Stimulated activated naive B cell treated with anti-CD40 and anti-IgM and Interleukin-4, amounts not matched to agents 10 μg/mL and 1 μg/mL and 100 μg/mL, for 72 hours (primary cell): ENCODE measurements around the gene LRRC51.
"Not testable (repeated sequence)": the region's sequence is repeated elsewhere in the genome, so short reads cannot be mapped to it uniquely, and the experiment has no call there.

ENCODE experiments used
- ATAC-seq, 2 donors: fragments of 150-1000 bp; cut with Tn5 transposase; replicated peaks; 2 replicates each; pipeline ENCODE4 v1.10.0; 2021; ENCODE audit warnings: moderate library complexity in 1 of 2
- DNase-seq: peaks from one replicate; pipeline ENCODE4 v3.0.0; 2021
- H3K27ac Mint-ChIP-seq: one replicate; pipeline ENCODE4 v1.8.0; 2022; ENCODE audit warnings: mild to moderate bottlenecking, mixed read lengths
- H3K27me3 Mint-ChIP-seq, 2 donors: one replicate each; pipeline ENCODE4 v1.8.0; 2022; ENCODE audit warnings: mixed read lengths in 2 of 2
- H3K36me3 Mint-ChIP-seq, 2 donors: one replicate each; pipeline ENCODE4 v1.8.0; 2022; ENCODE audit warnings: mixed read lengths in 2 of 2, mild to moderate bottlenecking in 1 of 2
- H3K4me1 Mint-ChIP-seq, 2 donors: one replicate each; pipeline ENCODE4 v1.8.0; 2022; ENCODE audit warnings: mixed read lengths in 2 of 2, mild to moderate bottlenecking in 1 of 2
- H3K4me3 Mint-ChIP-seq, 2 donors: one replicate each; pipeline ENCODE4 v1.8.0; 2022; ENCODE audit warnings: mild to moderate bottlenecking in 2 of 2, mixed read lengths in 2 of 2, moderate library complexity in 1 of 2
- H3K9me3 Mint-ChIP-seq, 2 donors: one replicate each; pipeline ENCODE4 v1.8.0; 2022; ENCODE audit warnings: mixed read lengths in 2 of 2, mild to moderate bottlenecking in 1 of 2

Gene LRRC51

GRCh38 chr11:72127923-72128322 lies 47.3 kb downstream of the LRRC51 start:
- Mint-ChIP-seq H3K4me3 (no peak overlapping the region), H3K9me3 (peaks cover 16 to 18% of the 10 kb centered on the region in 2 donors), H3K27ac (no peak overlapping the region), H3K27me3 (peaks cover 21 to 30% of the 10 kb centered on the region in 2 donors), H3K36me3 (peaks cover 8 to 14% of the 10 kb centered on the region in 2 donors), H3K4me1 (no peaks in the 10 kb centered on the region)
- ATAC-seq = no peak
- DNase-seq = no peak

- no peak overlapping the region for H3K4me3 Mint-ChIP-seq
- H3K4me1 Mint-ChIP-seq = peaks cover 2 to 5% of the 10 kb centered on the region in 2 donors
- ATAC-seq (no peak), DNase-seq (no peak)
- H3K9me3 Mint-ChIP-seq = peaks cover 14 to 18% of the 10 kb centered on the region in 2 donors
- peaks cover 8 to 11% of the 10 kb centered on the region in 2 donors for H3K36me3 Mint-ChIP-seq
- peaks cover 23 to 26% of the 10 kb centered on the region in 2 donors for H3K27me3 Mint-ChIP-seq
- H3K27ac Mint-ChIP-seq = no peak overlapping the region
Measured at GRCh38 chr11:72129381-72129780, 48.7 kb downstream of the LRRC51 start.

GRCh38 chr11:72132646-72133045 lies 52.0 kb downstream of the LRRC51 start:
- no peak for DNase-seq
- no peak overlapping the region for H3K27ac Mint-ChIP-seq
- H3K4me1 Mint-ChIP-seq = peaks cover 5 to 15% of the 10 kb centered on the region in 2 donors
- no peak for ATAC-seq
- no peak overlapping the region for H3K4me3 Mint-ChIP-seq
- peaks cover 23 to 31% of the 10 kb centered on the region in 2 donors for H3K27me3 Mint-ChIP-seq
- H3K9me3 Mint-ChIP-seq = peaks cover 10 to 14% of the 10 kb centered on the region in 2 donors
- peaks cover 8 to 11% of the 10 kb centered on the region in 2 donors for H3K36me3 Mint-ChIP-seq

- peak within 1 kb of the TSS; percentile 44 for H3K27ac Mint-ChIP-seq
- not testable (repeated sequence) for H3K9me3 Mint-ChIP-seq
Measured at GRCh38 chr11:72135473-72135872, 54.8 kb downstream of the LRRC51 start, which contains the start of gene FOLR3. TSS of gene FOLR3 (plus strand) at chr11:72135725. CDS start at chr11:72135953, 228 bp downstream.

GRCh38 chr11:72135891-72136683 lies 55.4 kb downstream of the LRRC51 start:
- peaks cover 5 to 15% of the 10 kb centered on the region in 2 donors for H3K4me1 Mint-ChIP-seq
- no peak for DNase-seq
- ATAC-seq = no peak
- no peaks in the 10 kb centered on the region for H3K36me3 Mint-ChIP-seq
- H3K4me3 Mint-ChIP-seq = no peak overlapping the region
- H3K27ac Mint-ChIP-seq = no peak overlapping the region
- H3K9me3 Mint-ChIP-seq = no peaks in the 10 kb centered on the region
- H3K27me3 Mint-ChIP-seq = peaks cover 16 to 27% of the 10 kb centered on the region in 2 donors

More at GRCh38 chr11:72135473-72135872, 54.8 kb downstream of the LRRC51 start, which contains the start of gene FOLR3:
- DNase-seq, H3K36me3 Mint-ChIP-seq, ATAC-seq, H3K4me3 Mint-ChIP-seq: not testable (repeated sequence)
- Mint-ChIP-seq H3K4me1 (peaks cover 5 to 15% of the 10 kb centered on the region in 2 donors), H3K27me3 (peaks cover 12 to 22% of the 10 kb centered on the region in 2 donors)

GRCh38 chr11:72136684-72137262 lies 56.1 kb downstream of the LRRC51 start:
- DNase-seq (no peak), ATAC-seq (peak; percentile 53 to 67)
- Mint-ChIP-seq H3K4me1 (peaks cover 5 to 15% of the 10 kb centered on the region in 2 donors), H3K27me3 (peaks cover 21 to 34% of the 10 kb centered on the region in 2 donors), H3K9me3 (no peaks in the 10 kb centered on the region), H3K27ac (no peak overlapping the region), H3K4me3 (no peak overlapping the region), H3K36me3 (no peaks in the 10 kb centered on the region)

GRCh38 chr11:72138821-72139390 lies 58.3 kb downstream of the LRRC51 start:
- no peak for DNase-seq
- no peak for ATAC-seq
- no peak overlapping the region for H3K27ac Mint-ChIP-seq
- no peak overlapping the region for H3K4me3 Mint-ChIP-seq
- no peaks in the 10 kb centered on the region for H3K9me3 Mint-ChIP-seq
- H3K4me1 Mint-ChIP-seq = peaks cover 3 to 12% of the 10 kb centered on the region in 2 donors
- H3K36me3 Mint-ChIP-seq = no peaks in the 10 kb centered on the region
- H3K27me3 Mint-ChIP-seq = peaks cover 22 to 28% of the 10 kb centered on the region in 2 donors

GRCh38 chr11:72139500-72139899 lies 58.9 kb downstream of the LRRC51 start:
- peaks cover 4 to 14% of the 10 kb centered on the region in 2 donors for H3K4me1 Mint-ChIP-seq
- no peaks in the 10 kb centered on the region for H3K9me3 Mint-ChIP-seq
- H3K27ac Mint-ChIP-seq = no peak overlapping the region
- peaks cover 22 to 28% of the 10 kb centered on the region in 2 donors for H3K27me3 Mint-ChIP-seq
- no peak overlapping the region for H3K4me3 Mint-ChIP-seq
- DNase-seq (no peak), ATAC-seq (no peak)
- no peaks in the 10 kb centered on the region for H3K36me3 Mint-ChIP-seq

- H3K4me3 Mint-ChIP-seq = no peak overlapping the region
- H3K9me3 Mint-ChIP-seq = no peaks in the 10 kb centered on the region
- no peak overlapping the region for H3K27ac Mint-ChIP-seq
- no peak for DNase-seq
- H3K36me3 Mint-ChIP-seq = no peaks in the 10 kb centered on the region
- peaks cover 18 to 19% of the 10 kb centered on the region in 2 donors for H3K27me3 Mint-ChIP-seq
- H3K4me1 Mint-ChIP-seq = peaks cover 4 to 14% of the 10 kb centered on the region in 2 donors
- ATAC-seq = no peak
Measured at GRCh38 chr11:72140661-72141060, 60.0 kb downstream of the LRRC51 start.

- Mint-ChIP-seq H3K27me3 (peaks cover 18 to 19% of the 10 kb centered on the region in 2 donors), H3K27ac (no peak overlapping the region), H3K4me3 (no peak overlapping the region), H3K4me1 (peaks cover 4 to 12% of the 10 kb centered on the region in 2 donors), H3K9me3 (no peaks in the 10 kb centered on the region), H3K36me3 (no peaks in the 10 kb centered on the region)
- ATAC-seq = no peak
- no peak for DNase-seq
Measured at GRCh38 chr11:72141066-72141465, 60.4 kb downstream of the LRRC51 start.

- not testable (repeated sequence) for H3K9me3 Mint-ChIP-seq, DNase-seq, ATAC-seq, H3K4me3 Mint-ChIP-seq, H3K36me3 Mint-ChIP-seq, H3K27ac Mint-ChIP-seq, H3K4me1 Mint-ChIP-seq
- H3K27me3 Mint-ChIP-seq = peaks cover 18 to 19% of the 10 kb centered on the region in 2 donors
Measured at GRCh38 chr11:72142086-72142485, 61.4 kb downstream of the LRRC51 start.

GRCh38 chr11:72142543-72142942 lies 61.9 kb downstream of the LRRC51 start:
- peaks cover 18 to 19% of the 10 kb centered on the region in 2 donors for H3K27me3 Mint-ChIP-seq
- H3K9me3 Mint-ChIP-seq, H3K4me1 Mint-ChIP-seq, ATAC-seq, H3K36me3 Mint-ChIP-seq, H3K27ac Mint-ChIP-seq, H3K4me3 Mint-ChIP-seq, DNase-seq: not testable (repeated sequence)

- no peaks in the 10 kb centered on the region for H3K9me3 Mint-ChIP-seq
- no peak overlapping the region for H3K27ac Mint-ChIP-seq
- peaks cover 14 to 15% of the 10 kb centered on the region in 2 donors for H3K27me3 Mint-ChIP-seq
- DNase-seq (no peak), ATAC-seq (no peak)
- peaks cover 2 to 4% of the 10 kb centered on the region in 2 donors for H3K4me1 Mint-ChIP-seq
- H3K4me3 Mint-ChIP-seq = no peak overlapping the region
- H3K36me3 Mint-ChIP-seq = no peaks in the 10 kb centered on the region
Measured at GRCh38 chr11:72144807-72145565, 64.3 kb downstream of the LRRC51 start.
